HepG2 (cell line): ENCODE results near the gene NDE1.

Experiments
- CTCF ChIP-seq: sonication (generic); formaldehyde crosslinking; IDR thresholded peaks from 2 replicates; pipeline ENCODE4 v1.5.0; 2020; ENCODE audit warnings: mild to moderate bottlenecking, missing genetic modification reagents, moderate library complexity
- NFIC ChIP-seq: IDR thresholded peaks from 2 replicates; pipeline ENCODE4 v1.6.1; 2012; ENCODE audit warnings: mild to moderate bottlenecking, low read length, inconsistent platforms
- POLR2AphosphoS2 ChIP-seq: IDR thresholded peaks from 2 replicates; pipeline ENCODE4 v1.6.1; 2011; ENCODE audit warnings: low read depth, low read length, improper control_type of control experiment
- POLR2AphosphoS5 ChIP-seq: IDR thresholded peaks from 2 replicates; pipeline ENCODE4 v1.6.1; 2012; ENCODE audit warnings: low read depth, low read length
- RXRA ChIP-seq: sonication (generic); formaldehyde crosslinking; IDR thresholded peaks from 2 replicates; pipeline ENCODE4 v1.5.1; 2020; ENCODE audit warnings: missing genetic modification reagents
- ZNF224 ChIP-seq: sonication (generic); formaldehyde crosslinking; IDR thresholded peaks from 2 replicates; pipeline ENCODE4 v1.5.0; 2020; ENCODE audit warnings: mild to moderate bottlenecking, missing genetic modification reagents
- TF ChIP-seq, protein P1 (sequence below): sonication (generic); formaldehyde crosslinking; IDR thresholded peaks from 2 replicates; pipeline ENCODE4 v1.4.0; 2020; ENCODE audit warnings: missing genetic modification reagents
- TF ChIP-seq, protein P2 (sequence below): IDR thresholded peaks from 2 replicates; pipeline ENCODE4 v1.6.1; 2016; ENCODE audit warnings: low read depth, borderline replicate concordance
- TF ChIP-seq, protein P3 (sequence below): sonication (generic); formaldehyde crosslinking; IDR thresholded peaks from 2 replicates; pipeline ENCODE4 v1.4.0; 2020; ENCODE audit warnings: missing genetic modification reagents; ENCODE audit errors: not compliant biosample characterization

DNA sequence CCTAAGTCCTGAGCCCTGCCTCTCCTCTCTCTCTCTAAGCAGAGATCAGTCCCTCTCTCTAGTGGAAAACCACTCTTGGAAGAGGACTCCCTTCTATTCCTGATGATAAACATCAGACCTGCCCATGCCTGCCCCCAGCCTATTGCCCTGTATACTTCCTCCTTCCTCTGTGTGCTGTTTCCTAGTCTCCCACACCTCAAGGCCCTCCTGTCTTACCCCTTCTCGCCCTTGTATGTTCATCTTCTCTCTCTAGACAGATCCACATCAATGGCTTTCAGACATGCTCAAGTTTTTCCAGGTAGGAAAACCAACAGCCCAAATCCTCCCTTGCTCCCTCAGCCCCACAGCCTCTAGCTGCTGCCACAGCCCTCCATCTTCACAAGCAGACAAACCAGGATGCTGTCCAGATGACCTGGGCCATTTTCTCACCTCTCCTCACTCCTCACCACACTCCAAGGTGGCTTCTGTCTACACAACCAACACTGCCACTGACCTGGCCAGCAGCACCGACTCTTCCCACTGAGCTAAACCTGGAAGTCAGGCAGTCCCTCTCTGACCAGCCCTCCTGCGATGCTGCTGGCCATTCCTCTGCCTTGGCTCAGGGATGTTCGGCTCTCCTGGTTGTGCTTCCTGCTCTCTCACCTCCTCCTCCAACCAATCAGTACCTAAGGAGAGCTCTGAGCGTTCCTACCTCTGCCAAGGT is 43.4 kb upstream of the NDE1 start:
- TF ChIP-seq CTCF (CRISPR knock-in tag) (no peak), ZNF224 (CRISPR knock-in tag) (no peak), NFIC (no peak), POLR2AphosphoS5 (no peak), RXRA (CRISPR knock-in tag) (no peak), POLR2AphosphoS2 (no peak)
- TF ChIP-seq, protein P1, sequence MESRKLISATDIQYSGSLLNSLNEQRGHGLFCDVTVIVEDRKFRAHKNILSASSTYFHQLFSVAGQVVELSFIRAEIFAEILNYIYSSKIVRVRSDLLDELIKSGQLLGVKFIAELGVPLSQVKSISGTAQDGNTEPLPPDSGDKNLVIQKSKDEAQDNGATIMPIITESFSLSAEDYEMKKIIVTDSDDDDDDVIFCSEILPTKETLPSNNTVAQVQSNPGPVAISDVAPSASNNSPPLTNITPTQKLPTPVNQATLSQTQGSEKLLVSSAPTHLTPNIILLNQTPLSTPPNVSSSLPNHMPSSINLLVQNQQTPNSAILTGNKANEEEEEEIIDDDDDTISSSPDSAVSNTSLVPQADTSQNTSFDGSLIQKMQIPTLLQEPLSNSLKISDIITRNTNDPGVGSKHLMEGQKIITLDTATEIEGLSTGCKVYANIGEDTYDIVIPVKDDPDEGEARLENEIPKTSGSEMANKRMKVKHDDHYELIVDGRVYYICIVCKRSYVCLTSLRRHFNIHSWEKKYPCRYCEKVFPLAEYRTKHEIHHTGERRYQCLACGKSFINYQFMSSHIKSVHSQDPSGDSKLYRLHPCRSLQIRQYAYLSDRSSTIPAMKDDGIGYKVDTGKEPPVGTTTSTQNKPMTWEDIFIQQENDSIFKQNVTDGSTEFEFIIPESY (CRISPR knock-in tag), result no peak
- TF ChIP-seq, protein P2, sequence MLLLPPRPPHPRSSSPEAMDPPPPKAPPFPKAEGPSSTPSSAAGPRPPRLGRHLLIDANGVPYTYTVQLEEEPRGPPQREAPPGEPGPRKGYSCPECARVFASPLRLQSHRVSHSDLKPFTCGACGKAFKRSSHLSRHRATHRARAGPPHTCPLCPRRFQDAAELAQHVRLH, result no peak
- TF ChIP-seq, protein P3, sequence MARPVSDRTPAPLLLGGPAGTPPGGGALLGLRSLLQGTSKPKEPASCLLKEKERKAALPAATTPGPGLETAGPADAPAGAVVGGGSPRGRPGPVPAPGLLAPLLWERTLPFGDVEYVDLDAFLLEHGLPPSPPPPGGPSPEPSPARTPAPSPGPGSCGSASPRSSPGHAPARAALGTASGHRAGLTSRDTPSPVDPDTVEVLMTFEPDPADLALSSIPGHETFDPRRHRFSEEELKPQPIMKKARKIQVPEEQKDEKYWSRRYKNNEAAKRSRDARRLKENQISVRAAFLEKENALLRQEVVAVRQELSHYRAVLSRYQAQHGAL (CRISPR knock-in tag), result no peak
